GM19238 (cell line): ENCODE results near the gene TMEM198.

Experiments
- DNase-seq: peaks from one replicate; pipeline ENCODE4 v3.0.0; 2011; ENCODE audit warnings: low spot score; ENCODE audit not compliant: insufficient read length

Gene TMEM198

GRCh38 chr2:219544567-219544966 lies 739 bp downstream of the TMEM198 start:
- DNase-seq: no peak

GRCh38 chr2:219545295-219545942 lies 1.6 kb downstream of the TMEM198 start:
- DNase-seq: no peak

GRCh38 chr2:219545943-219546352 lies 2.1 kb downstream of the TMEM198 start:
- no peak for DNase-seq

GRCh38 chr2:219547621-219548020 lies 3.8 kb downstream of the TMEM198 start:
- DNase-seq: no peak

- DNase-seq: no peak
Observed at GRCh38 chr2:219548990-219549389, 5.2 kb downstream of the TMEM198 start.

- DNase-seq: no peak
Observed at GRCh38 chr2:219549619-219550018, 5.8 kb downstream of the TMEM198 start.

GRCh38 chr2:219551441-219552381 lies 7.9 kb downstream of the TMEM198 start:
- DNase-seq: no peak

- DNase-seq: peak; percentile 92
Observed at GRCh38 chr2:219552382-219553167, 8.7 kb downstream of the TMEM198 start.

- DNase-seq: no peak
Observed at GRCh38 chr2:219553168-219553417, 9.3 kb downstream of the TMEM198 start.

GRCh38 chr2:219553463-219553963 lies 9.7 kb downstream of the TMEM198 start:
- DNase-seq: no peak

GRCh38 chr2:219554350-219554749 lies 10.5 kb downstream of the TMEM198 start:
- no peak for DNase-seq

- no peak for DNase-seq
Observed at GRCh38 chr2:219555956-219556355, 12.1 kb downstream of the TMEM198 start.

GRCh38 chr2:219556413-219556812 lies 12.6 kb downstream of the TMEM198 start:
- DNase-seq: no peak

- no peak for DNase-seq
Observed at GRCh38 chr2:219557320-219557719, 13.5 kb downstream of the TMEM198 start.

GRCh38 chr2:219557791-219558785 lies 14.3 kb downstream of the TMEM198 start:
- DNase-seq: no peak

GRCh38 chr2:219559156-219559915 lies 15.5 kb downstream of the TMEM198 start:
- DNase-seq: no peak

- DNase-seq: peak; percentile 58
Observed at GRCh38 chr2:219560037-219560892, 16.4 kb downstream of the TMEM198 start.

- no peak for DNase-seq
Observed at GRCh38 chr2:219560893-219561178, 17.0 kb downstream of the TMEM198 start.
